ENCODE data around the gene SLC7A7. TPM values are rescaled to one million over a fixed set of nuclear protein-coding genes. Genes with fewer than 3 reads are reported as not detected.

Gene SLC7A7
- total and polyA plus RNA-seq, 10 of the 15 experiments (the other 5 are each of a cell fraction or from before 2014, with no cell fraction given), result 27.8 to 79.2 (median 50.8) TPM

GRCh38 chr14:22781301-22781991, 33.8 kb downstream of the SLC7A7 start (continued):
- TF ChIP-seq, protein P1, sequence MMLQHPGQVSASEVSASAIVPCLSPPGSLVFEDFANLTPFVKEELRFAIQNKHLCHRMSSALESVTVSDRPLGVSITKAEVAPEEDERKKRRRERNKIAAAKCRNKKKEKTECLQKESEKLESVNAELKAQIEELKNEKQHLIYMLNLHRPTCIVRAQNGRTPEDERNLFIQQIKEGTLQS (IDR thresholded peaks at IDR 0.05; ENCODE audit: borderline replicate concordance, extremely low read depth, low read depth, low read length), result no peak
- no peak for TF ChIP-seq POLR2AphosphoS5 (IDR thresholded peaks at IDR 0.05; ENCODE audit: low read length)
- no peak for TF ChIP-seq ESRRA (IDR thresholded peaks at IDR 0.05; ENCODE audit: low read length)
- TF ChIP-seq POLR2A (IDR thresholded peaks at IDR 0.05; ENCODE audit: low read depth, low read length), result no peak
- no peak for TF ChIP-seq RUNX3 (IDR thresholded peaks at IDR 0.05; ENCODE audit: low read length)
- no peak for TF ChIP-seq CBFB (IDR thresholded peaks at IDR 0.05; ENCODE audit: low read depth)
- TF ChIP-seq PML (IDR thresholded peaks at IDR 0.05; ENCODE audit: low read length), result no peak
- TF ChIP-seq SREBF1 (IDR thresholded peaks at IDR 0.05; ENCODE audit: low read length), result no peak

GRCh38 chr14:22780941-22781300, 34.3 kb downstream of the SLC7A7 start:
- Histone ChIP-seq H3K4me1 (ENCODE audit: control insufficient read depth, insufficient read depth, low read length) (peaks cover 13% of the 10 kb centered on the region), H3K79me2 (ENCODE audit: control insufficient read depth, insufficient read depth, low read length) (no peaks in the 10 kb centered on the region; the same call in 1 of the 2 replicates), H3K36me3 (ENCODE audit: control insufficient read depth in 2 of 2, insufficient read depth in 2 of 2, low read length in 1 of 2) (peaks cover 4 to 7% of the 10 kb centered on the region in 2 experiments), H3K9ac (ENCODE audit: control insufficient read depth, insufficient read depth, low read length) (no peak overlapping the region), H3K27ac (ENCODE audit: control insufficient read depth, insufficient read depth) (no peak overlapping the region), H3K4me2 (ENCODE audit: control insufficient read depth, insufficient read depth) (no peak overlapping the region), H3K9me3 (replicated peaks; ENCODE audit: control insufficient read depth, insufficient read depth, low read length) (no peaks in the 10 kb centered on the region), H4K20me1 (ENCODE audit: control insufficient read depth, insufficient read depth) (no peaks in the 10 kb centered on the region), H3K4me3 (no peak overlapping the region), H2AFZ (ENCODE audit: control insufficient read depth, low read depth, low read length) (no peak overlapping the region), H3K27me3 (replicated peaks in 1 of 2; ENCODE audit: control insufficient read depth in 2 of 2, insufficient read depth in 2 of 2, low read length in 1 of 2) (no peaks in the 10 kb centered on the region)
- intact Hi-C loops (cut with micrococcal nuclease; ENCODE audit: unreplicated experiment), result no loop called here
- no TSS peak for BruUV-seq (replicated peaks)
- ATAC-seq (no peak), FAIRE-seq (no peak), DNase-seq (ENCODE audit: low read depth, low spot score) (no peak)
- in situ Hi-C loops (cut with MboI), result no loop called here
- ChIA-PET SMC1A (ENCODE audit: uncharacterized antibody, unreplicated experiment) (interaction anchor here (1.0 to 2.6 kb wide), 5 partner anchors 27 to 71 kb away, joined by 4 to 18 read pairs (median 6); no protein-coding TSS in a partner anchor), POLR2A (interaction anchor here (0.7 to 1.7 kb wide), 3 partner anchors 13 to 129 kb away, joined by 3 to 4 read pairs (median 3); partner anchors contain the start of gene OXA1L), CTCF (interaction anchor here (0.8 to 4.0 kb wide), 10 partner anchors 15 to 123 kb away, joined by 3 to 33 read pairs (median 4); partner anchors contain the start of gene OXA1L), RAD21 (ENCODE audit: unreplicated experiment) (interaction anchor here (1.0 to 2.3 kb wide), 5 partner anchors 10 to 211 kb away, joined by 3 to 10 read pairs (median 3); no protein-coding TSS in a partner anchor)
- WGBS (ENCODE audit: insufficient coverage, insufficient replicate concordance, low lambda C conversion rate, missing lambda C conversion rate), result 85% methylated on average over 5 of the region's 5 CpGs
- TF ChIP-seq HSF1 (IDR thresholded peaks at IDR 0.05; ENCODE audit: low read depth, low read length) (no peak), REST (IDR thresholded peaks at IDR 0.05; ENCODE audit: low read depth, low read length) (no peak), CHD1 (IDR thresholded peaks at IDR 0.05; ENCODE audit: low read depth, low read length) (no peak), MEF2A (IDR thresholded peaks at IDR 0.05; ENCODE audit: insufficient read depth, low read depth, low read length) (no peak), ZBTB4 (CRISPR knock-in tag; IDR thresholded peaks at IDR 0.05) (no peak), CBX5 (IDR thresholded peaks at IDR 0.05; ENCODE audit: low read depth) (no peak), ESRRA (IDR thresholded peaks at IDR 0.05; ENCODE audit: low read length) (no peak)

Measured in GM12878 (cell line).